Brain microvascular endothelial cell (primary cell): ENCODE measurements around the gene CD34.

Experiments
- DNase-seq: peaks from one replicate; pipeline ENCODE4 v3.0.0-alpha.2; 2020
- H3K27ac ChIP-seq: fragments of 250-450 bp; sonication (Bioruptor Pico); 2 replicates; pipeline ENCODE4 v1.5.1; 2020; ENCODE audit warnings: mild to moderate bottlenecking, moderate library complexity
- H3K27me3 ChIP-seq: fragments of 250-450 bp; sonication (Bioruptor Pico); replicated peaks from 2 replicates; pipeline ENCODE4 v1.5.1; 2020; ENCODE audit warnings: mild to moderate bottlenecking
- H3K36me3 ChIP-seq: fragments of 250-450 bp; sonication (Bioruptor Pico); replicated peaks from 2 replicates; pipeline ENCODE4 v1.5.1; 2020; ENCODE audit warnings: mild to moderate bottlenecking
- H3K4me3 ChIP-seq: 2 replicates; pipeline ENCODE4 v1.5.1; 2011; ENCODE audit warnings: low read depth, mild to moderate bottlenecking, control low read depth, low read length, moderate library complexity
- in situ Hi-C: cut with HindIII; loops from 2 replicates; pipeline ENCODE4 v1.10.0; 2017; ENCODE audit warnings: low sequenced_read_pairs, low pct_ligation_motif_present
- TF ChIP-seq, protein P1 (sequence below): IDR thresholded peaks from 2 replicates; pipeline ENCODE4 v1.5.1; 2011; ENCODE audit warnings: low read depth, mild to moderate bottlenecking, moderate library complexity, low read length, control low read depth, inconsistent platforms; ENCODE audit errors: missing control alignments

CD34 gene

GRCh38 chr1:207858281-207858680 lies 52.6 kb downstream of the CD34 start:
- no peak for DNase-seq
- H3K4me3 ChIP-seq: no peak overlapping the region
- H3K27me3 ChIP-seq: no peaks in the 10 kb centered on the region
- TF ChIP-seq, protein P1, sequence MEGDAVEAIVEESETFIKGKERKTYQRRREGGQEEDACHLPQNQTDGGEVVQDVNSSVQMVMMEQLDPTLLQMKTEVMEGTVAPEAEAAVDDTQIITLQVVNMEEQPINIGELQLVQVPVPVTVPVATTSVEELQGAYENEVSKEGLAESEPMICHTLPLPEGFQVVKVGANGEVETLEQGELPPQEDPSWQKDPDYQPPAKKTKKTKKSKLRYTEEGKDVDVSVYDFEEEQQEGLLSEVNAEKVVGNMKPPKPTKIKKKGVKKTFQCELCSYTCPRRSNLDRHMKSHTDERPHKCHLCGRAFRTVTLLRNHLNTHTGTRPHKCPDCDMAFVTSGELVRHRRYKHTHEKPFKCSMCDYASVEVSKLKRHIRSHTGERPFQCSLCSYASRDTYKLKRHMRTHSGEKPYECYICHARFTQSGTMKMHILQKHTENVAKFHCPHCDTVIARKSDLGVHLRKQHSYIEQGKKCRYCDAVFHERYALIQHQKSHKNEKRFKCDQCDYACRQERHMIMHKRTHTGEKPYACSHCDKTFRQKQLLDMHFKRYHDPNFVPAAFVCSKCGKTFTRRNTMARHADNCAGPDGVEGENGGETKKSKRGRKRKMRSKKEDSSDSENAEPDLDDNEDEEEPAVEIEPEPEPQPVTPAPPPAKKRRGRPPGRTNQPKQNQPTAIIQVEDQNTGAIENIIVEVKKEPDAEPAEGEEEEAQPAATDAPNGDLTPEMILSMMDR: no peak
- in situ Hi-C loops: no loop called here
- H3K36me3 ChIP-seq: no peaks in the 10 kb centered on the region
- no peak overlapping the region for H3K27ac ChIP-seq

GRCh38 chr1:207857447-207857846 lies 53.5 kb downstream of the CD34 start:
- DNase-seq: no peak
- H3K4me3 ChIP-seq: no peak overlapping the region
- no peak overlapping the region for H3K27ac ChIP-seq
- no peaks in the 10 kb centered on the region for H3K36me3 ChIP-seq
- no peaks in the 10 kb centered on the region for H3K27me3 ChIP-seq
- in situ Hi-C loops: no loop called here
- TF ChIP-seq, protein P1: no peak

DNA sequence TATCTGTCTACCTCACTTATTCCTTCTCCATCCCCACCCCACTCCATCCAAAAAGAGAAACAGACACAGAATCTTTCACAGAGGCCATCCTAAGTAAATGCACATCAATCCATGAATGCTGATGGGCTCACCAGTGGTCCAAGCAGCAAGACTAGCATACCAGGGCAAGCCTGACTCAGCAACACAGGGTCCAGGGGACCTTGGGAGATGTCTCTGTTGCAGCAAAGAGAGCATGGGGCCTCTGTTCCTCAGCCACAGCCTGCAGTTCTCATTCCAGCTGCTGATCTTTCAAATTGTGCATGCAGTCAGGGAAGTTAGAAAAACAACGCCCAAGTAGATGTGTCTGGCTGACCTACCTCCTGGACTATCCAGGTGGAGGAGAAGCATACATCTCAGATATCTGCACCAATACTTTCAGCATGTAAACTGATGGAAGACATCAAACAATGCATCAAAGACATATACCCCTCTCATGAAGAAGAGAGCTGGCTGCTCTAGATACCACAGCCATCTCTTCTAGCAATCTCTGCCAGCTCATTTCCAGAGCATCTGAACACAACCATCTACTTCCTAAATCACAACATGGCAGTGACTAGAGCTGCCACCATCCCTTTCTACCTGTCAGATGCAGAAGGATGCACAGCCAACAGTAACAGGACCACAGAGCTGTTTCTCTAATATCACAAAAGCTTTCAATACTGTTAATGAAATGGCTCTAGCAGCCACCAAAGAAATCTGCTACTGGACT lies 54.5 kb downstream of the CD34 start:
- H3K27ac ChIP-seq: no peak overlapping the region
- TF ChIP-seq, protein P1: no peak
- in situ Hi-C loops: no loop called here
- no peaks in the 10 kb centered on the region for H3K36me3 ChIP-seq
- no peak for DNase-seq
- H3K4me3 ChIP-seq: no peak overlapping the region
- H3K27me3 ChIP-seq: no peaks in the 10 kb centered on the region

- TF ChIP-seq, protein P1: no peak
- no peak overlapping the region for H3K4me3 ChIP-seq
- no peak for DNase-seq
- no peaks in the 10 kb centered on the region for H3K36me3 ChIP-seq
- H3K27ac ChIP-seq: no peak overlapping the region
- H3K27me3 ChIP-seq: no peaks in the 10 kb centered on the region
- in situ Hi-C loops: no loop called here
These were observed 56.9 kb downstream of the CD34 start for GRCh38 chr1:207854001-207854400.

- no peak overlapping the region for H3K4me3 ChIP-seq
- H3K27ac ChIP-seq: no peak overlapping the region
- TF ChIP-seq, protein P1: no peak
- DNase-seq: no peak
- in situ Hi-C loops: no loop called here
- no peaks in the 10 kb centered on the region for H3K27me3 ChIP-seq
- H3K36me3 ChIP-seq: no peaks in the 10 kb centered on the region
These were observed 57.6 kb downstream of the CD34 start for GRCh38 chr1:207853372-207853757.
